GM18519 (cell line): Measurements from ENCODE around the gene H1-8.

Experiments used
- ATAC-seq: cut with Tn5 transposase; IDR thresholded peaks from one replicate; pipeline ENCODE4 v1.9.1; 2021; ENCODE audit warnings: mild to moderate bottlenecking, moderate library complexity; ENCODE audit not compliant: unreplicated experiment, low FRiP score

H1-8 gene

DNA sequence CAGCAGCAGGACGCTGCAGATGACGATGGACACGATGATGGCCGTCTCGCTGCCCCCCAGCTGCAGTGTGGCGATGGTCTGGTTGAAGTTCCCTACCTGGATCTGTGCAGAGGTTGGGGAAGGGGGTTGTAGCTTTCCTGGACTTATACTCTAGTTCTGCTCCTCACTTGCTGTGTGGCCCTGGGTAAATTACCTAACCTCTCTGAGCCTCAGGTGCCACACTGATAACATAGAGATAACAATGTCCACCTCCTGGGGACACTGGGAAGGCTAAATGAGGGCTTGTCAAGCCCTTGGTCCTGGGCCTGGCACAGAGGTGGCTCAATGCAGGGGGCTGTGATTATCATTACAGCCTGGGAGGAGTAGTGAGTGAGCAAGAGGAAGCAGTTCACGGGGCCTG lies 26.9 kb downstream of the H1-8 start:
- no peak for ATAC-seq

GRCh38 chr3:129571605-129572547 lies 28.9 kb downstream of the H1-8 start:
- ATAC-seq = no peak

DNA sequence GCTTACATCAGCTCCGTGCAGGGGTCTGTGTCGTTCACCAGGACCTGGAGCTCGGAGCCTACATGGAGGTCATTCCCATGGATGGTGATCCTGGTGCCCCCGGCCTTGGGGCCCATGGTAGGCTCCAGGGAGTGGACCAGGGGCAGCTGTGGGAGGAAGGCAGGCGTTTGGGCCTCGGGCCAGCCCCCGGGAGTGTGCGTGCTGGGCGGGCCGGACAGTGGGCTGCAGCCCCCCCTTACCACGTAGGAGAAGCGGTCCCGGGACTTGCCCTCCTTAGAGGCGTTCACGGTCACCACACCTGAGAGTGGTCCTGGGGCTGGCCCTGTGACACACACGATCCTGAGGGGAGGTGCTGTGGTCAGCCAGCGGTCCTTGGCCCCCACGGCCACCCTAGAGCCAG lies 29.6 kb downstream of the H1-8 start:
- ATAC-seq = no peak

DNA sequence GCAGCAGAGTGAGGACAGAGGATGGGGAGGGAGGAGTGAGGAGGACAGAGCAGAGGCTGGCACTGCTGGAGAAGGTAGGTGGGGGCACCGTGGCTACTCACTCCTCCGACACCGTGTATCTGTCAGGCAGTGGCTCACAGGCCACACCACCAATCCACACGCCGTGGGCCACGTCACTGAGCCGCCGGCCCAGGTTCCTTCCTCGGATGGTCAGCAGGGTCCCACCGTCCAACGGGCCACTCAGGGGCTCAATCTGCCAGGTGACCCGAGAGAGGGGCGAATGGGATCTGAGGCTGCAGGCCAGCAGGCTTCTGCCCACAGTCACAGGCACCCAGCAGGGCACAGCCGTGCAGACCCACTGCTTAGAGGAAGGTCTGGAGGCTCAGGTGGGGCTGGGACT lies 30.5 kb downstream of the H1-8 start:
- no peak for ATAC-seq

- ATAC-seq = no peak
These were observed 31.2 kb downstream of the H1-8 start for GRCh38 chr3:129574206-129574605.

GRCh38 chr3:129575233-129575996 lies 32.4 kb downstream of the H1-8 start:
- no peak for ATAC-seq

GRCh38 chr3:129575997-129576384 lies 33.0 kb downstream of the H1-8 start:
- no peak for ATAC-seq

GRCh38 chr3:129576514-129577352 lies 33.8 kb downstream of the H1-8 start:
- ATAC-seq = no peak

DNA sequence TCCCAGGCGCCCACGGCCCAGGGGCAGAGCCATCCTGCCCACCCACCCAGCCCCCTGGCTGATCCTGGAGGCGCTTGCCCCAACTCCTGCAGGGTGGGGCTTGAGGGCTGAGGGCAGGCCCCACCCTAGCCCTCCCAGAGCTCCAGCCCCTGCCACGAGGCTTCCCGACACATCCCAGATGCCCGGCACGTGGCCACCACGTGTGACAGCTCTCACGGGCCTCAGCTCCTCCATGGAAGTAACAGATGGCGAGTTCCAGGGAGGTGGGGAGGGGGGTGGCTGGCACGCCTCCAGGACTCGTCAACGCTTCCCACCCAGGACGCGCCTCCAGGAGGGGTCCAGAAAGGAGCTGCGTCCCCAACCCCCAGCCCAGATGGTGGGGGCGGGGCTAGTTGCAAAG lies 34.4 kb downstream of the H1-8 start:
- no peak for ATAC-seq

DNA sequence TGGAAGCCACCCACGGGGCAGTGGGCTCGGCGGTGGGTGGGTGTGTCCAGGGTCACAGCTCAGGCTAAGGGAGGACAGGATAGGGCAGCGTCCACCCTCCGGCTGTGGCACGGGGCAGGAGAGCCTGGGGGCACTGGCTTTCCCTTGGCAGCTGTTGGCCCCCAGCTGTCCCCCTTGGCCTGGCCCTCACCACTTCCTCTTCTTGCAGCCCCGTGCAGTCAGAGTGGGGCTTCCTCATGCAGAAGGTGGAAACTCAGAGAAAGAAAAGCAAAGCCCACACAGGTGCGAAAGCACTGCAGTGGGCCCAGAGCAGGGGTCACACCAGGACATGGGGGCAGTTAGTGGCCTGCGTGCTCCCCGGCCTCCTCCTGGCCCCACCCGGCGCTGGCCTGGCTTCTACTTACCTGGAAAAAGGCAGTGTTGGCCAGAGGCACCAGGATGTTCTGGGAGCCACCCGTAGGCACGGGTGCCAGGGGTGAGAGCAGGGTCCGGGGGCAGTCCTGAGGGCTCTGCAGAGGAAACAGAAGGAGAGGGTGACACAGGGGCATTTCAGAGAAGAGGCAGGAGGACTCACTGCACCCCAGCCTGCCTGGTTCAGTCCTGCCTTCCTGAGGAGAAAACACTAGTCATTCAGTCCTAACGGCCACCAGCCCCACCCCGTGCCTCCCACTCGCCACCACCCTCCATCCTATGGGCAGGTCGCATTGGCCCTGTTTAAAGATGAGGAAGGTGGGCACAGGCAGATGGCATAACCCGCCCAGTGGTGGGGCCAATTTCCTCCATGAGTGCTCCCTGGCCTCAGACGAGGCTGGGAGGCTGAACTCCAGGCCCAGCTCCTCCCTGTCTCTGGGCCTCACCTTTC lies 35.2 kb downstream of the H1-8 start:
- no peak for ATAC-seq

GRCh38 chr3:129579991-129580390 lies 37.0 kb downstream of the H1-8 start:
- ATAC-seq = no peak

DNA sequence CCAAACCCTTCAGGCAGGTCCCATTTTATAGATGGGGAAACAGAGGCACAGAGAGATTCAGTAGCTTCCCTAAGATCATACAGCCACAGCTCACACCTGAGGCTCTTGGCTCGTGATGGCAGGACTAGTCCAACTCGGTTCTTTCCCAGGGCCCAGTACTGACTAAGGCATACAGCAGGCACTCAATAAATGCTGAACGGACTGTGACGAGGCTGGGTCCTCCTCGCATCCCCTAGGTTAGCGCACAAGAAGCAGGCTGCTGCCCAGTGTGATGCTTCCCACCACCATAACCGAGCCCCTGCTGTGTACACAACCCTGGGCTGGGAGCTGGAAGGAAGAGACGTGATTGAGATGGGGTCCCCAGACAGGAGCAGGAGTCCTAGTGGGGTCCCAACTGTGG lies 38.6 kb downstream of the H1-8 start:
- ATAC-seq = no peak

DNA sequence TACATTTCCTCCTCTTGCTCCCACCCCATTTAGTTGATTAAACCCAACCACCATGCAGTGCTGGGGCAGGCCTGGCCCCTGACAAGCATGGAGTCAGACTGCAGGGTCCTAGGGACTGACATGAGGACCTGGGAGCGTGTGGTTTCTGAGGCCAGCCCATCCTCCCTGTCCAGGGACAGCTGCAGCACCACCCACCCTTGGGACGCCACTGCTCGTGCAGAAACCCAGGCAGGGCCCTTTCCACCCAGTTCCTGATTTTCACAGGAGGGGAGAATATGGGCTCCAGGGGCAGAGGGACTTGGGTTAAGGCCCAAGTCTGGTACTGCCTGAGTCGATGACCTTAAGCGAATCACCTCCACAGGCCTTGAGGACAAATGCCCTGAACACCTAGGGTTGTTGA lies 39.8 kb downstream of the H1-8 start:
- ATAC-seq = no peak

DNA sequence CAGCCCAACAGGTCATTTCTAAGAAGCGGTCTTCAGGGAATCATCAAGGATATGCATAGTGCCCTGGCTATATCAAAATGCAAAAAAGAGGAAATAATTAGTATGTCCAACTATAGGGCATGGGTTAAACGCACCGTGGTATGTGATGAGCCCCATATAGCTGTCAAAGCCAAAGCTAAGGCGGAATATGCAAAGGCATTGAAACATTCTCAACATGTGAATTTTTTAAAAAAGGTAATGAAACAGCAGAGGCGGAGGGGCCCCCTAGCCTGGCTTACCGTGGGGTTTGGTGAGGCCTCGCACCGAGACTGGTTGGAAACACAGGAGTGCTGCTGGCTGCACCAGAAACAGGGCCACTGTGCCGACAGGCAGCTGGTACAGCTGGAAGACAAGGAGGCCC lies 40.3 kb downstream of the H1-8 start:
- no peak for ATAC-seq

GRCh38 chr3:129584631-129585030 lies 41.7 kb downstream of the H1-8 start:
- ATAC-seq = no peak

DNA sequence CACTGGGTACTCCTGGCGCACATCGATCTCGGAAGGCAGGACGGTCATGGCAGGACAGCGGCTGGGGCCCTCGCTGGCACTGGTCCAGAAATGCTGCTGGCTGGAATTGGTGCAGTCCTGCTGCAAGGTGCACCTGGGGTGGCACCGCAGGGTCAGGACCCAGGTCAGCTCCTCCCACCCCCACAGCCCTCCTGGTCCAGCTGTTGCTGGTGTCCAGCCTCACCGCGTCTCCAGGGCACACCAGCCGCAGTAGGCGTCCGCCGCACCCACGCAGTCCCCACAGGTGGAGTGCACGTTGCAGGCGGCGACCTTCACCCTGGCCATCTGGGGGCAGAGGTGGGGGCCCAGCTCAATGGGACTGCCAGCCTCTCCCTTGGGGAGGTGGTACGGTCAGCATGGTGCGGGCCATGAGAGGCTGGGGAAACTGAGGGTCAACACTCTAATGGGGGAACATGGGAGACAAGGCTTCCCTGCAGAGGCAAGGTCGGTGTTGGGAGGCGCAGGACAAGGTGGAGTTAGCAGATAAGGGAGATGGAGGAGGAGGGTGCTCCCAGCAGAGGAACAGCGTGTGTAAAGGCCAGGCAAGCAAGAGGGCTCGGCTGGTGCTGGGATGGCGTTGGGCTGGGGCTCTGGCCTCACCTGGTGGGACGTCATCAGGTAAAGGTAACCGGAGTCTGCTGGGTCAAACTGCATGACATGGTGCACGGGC lies 43.1 kb downstream of the H1-8 start:
- ATAC-seq = no peak

DNA sequence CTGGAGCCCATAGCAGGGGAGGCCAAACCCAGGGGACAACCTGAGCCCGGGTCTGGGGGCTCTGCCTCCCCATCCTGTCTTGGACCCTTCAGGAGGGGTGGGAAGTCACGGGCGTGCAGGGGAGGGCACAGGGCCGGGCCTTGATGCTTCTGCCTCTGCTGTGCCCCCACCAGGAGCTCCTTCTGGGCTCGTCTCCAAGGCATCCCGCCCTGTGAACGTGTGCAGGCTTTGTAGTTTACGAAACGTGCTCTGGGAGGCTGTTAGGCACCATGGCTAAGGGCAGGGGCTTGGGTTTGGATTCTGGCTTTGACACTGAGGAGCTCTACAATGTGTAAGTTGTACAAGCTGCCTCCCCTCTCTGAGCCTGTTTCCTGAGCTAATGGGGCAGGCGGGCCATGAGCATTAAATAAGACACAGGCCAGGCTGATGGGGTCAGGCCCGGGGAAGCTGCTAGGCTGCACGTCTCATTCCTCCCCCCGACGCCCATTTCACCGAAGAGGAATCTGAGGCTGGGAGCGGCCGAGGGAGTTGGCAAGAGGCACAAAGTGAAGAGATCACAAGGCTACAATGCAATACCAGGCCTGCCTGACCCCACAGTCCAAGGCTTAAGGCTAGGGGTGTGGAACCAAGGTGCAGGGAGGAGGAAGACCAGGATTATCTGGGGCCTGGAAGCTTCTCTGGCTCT lies 43.9 kb downstream of the H1-8 start:
- ATAC-seq = no peak

DNA sequence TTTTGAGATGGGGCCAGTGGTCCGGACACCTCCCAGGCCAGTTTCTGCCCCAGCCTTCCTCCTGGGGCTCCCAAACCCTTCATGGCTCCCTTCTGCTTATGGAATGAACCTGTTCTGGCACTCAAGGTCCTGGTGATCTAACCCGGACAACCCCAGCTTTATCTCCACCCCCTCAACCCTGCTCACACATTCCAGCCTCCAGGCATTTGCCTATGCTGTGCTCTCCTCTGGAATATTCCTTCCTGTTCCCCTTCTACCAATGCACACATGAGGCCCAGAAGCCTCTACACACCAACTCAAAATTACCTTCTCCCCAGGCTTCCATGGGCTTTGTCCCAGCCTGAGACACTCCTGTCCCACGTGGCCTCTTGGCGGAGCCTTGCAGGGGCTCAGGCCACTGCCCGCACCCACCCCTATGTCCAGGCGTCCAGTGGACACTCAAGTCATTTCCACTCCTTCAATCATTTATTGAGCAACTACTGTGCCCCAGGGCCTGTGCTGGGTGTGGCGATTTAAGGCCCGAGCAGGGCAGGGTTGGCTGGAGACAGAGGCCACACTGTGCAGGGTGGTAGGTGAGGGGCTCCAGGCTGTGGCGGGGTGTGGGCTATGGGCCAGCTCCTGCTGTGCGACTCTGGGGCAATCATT lies 44.7 kb downstream of the H1-8 start:
- no peak for ATAC-seq
